GM21528 (cell line): Measurements from ENCODE around the gene THBS3.
A peak's percentile ranks its signal among the peaks of the same experiment; 100 is the strongest.
"Not testable (repeated sequence)": the region's sequence is repeated elsewhere in the genome, so short reads cannot be mapped to it uniquely, and the experiment has no call there.

Experiments
- ATAC-seq: cut with Tn5 transposase; IDR thresholded peaks from one replicate; pipeline ENCODE4 v1.9.1; 2021; ENCODE audit warnings: mild to moderate bottlenecking, moderate library complexity; ENCODE audit not compliant: unreplicated experiment, low FRiP score

Gene THBS3

GRCh38 chr1:155192346-155193274 is 15.1 kb downstream of the THBS3 start:
- ATAC-seq, result no peak

GRCh38 chr1:155191904-155192303 is 15.8 kb downstream of the THBS3 start:
- ATAC-seq, result no peak

- not testable (repeated sequence) for ATAC-seq
These were observed 17.8 kb downstream of the THBS3 start for GRCh38 chr1:155189926-155190325.

DNA sequence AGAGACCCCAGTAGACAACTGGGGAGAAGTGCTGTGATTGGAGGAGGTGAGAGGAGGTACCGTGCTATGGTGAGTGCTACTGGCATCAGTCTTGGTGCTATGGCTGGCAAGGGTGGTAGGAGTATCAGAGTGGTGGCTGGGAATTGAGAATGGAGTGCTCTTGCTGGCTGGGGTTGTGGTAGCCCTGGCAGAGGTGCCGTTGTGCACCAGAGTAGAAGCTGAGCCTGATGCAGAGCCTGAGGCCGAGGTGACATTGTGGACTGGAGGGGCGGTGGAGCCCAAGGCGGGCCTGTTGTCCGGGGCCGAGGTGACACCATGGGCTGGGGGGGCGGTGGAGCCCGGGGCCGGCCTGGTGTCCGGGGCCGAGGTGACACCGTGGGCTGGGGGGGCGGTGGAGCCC is 19.4 kb downstream of the THBS3 start:
- ATAC-seq, result no peak

GRCh38 chr1:155187456-155187891 is 20.2 kb downstream of the THBS3 start:
- ATAC-seq, result no peak

- ATAC-seq, result no peak
These were observed 20.8 kb downstream of the THBS3 start for GRCh38 chr1:155186794-155187455.

- no peak for ATAC-seq
These were observed 21.5 kb downstream of the THBS3 start for GRCh38 chr1:155186067-155186793.

DNA sequence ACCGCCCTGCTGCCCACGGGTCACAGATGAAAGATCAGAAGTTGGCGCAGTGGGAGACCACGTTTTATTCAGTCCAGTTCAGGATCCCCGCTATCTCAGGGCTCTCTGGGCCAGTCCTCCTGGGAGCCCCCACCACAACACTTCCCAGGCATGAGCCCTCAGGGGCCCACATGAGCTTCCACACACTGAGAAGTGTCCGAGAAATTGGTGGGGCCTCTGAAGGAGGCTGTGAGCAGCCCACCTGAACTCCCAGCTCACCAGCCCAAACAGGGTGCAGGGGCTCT is 22.0 kb downstream of the THBS3 start:
- ATAC-seq, result peak; percentile 25

GRCh38 chr1:155184835-155185782 is 22.6 kb downstream of the THBS3 start:
- ATAC-seq, result peak; percentile 80

- ATAC-seq, result no peak
These were observed 23.3 kb downstream of the THBS3 start for GRCh38 chr1:155184351-155184811.

GRCh38 chr1:155183775-155184221 is 23.9 kb downstream of the THBS3 start:
- ATAC-seq, result no peak

GRCh38 chr1:155182052-155182550 is 25.6 kb downstream of the THBS3 start:
- ATAC-seq, result no peak

GRCh38 chr1:155181371-155182051 is 26.2 kb downstream of the THBS3 start:
- ATAC-seq, result no peak

DNA sequence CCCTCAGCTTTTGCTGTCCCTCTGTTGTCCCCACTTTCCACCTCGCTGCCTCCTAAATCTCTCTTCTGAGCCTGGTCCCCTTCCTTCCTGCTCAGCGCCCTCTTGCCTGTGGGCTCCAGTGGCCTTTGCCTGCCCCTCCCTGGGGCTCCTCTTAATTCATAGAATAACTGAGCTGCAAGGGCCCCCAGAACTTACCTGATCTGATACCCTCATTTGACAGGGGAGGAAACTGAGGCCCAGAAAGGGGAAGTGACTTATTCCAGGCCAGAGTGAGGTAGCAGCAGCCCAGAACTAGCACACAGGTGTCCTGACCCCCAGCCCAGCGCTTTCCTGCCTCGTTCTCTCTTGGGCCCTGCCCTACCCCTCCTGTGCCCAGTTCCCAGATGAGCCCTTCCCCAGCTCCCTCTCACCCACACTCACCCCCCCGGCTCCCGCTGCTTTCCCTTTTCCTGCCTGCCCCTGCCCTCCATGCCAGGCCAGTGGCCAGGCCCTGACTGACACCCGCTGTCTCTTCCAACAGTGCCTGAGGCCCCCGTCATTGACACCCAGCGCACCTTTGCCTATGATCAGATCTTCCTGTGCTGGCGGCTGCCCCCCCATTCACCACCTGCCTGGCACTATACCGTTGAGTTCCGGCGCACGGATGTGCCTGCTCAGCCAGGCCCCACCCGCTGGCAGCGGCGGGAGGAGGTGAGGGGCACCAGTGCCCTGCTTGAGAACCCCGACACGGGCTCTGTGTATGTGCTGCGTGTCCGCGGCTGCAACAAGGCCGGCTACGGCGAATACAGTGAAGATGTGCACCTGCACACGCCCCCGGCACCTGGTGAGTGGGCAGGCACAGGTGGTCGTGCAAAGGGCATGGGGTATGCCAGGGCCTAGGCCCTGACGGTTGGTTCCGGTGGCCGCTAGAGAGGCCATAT is 28.3 kb downstream of the THBS3 start:
- no peak for ATAC-seq

GRCh38 chr1:155178441-155179111 is 29.1 kb downstream of the THBS3 start:
- no peak for ATAC-seq

DNA sequence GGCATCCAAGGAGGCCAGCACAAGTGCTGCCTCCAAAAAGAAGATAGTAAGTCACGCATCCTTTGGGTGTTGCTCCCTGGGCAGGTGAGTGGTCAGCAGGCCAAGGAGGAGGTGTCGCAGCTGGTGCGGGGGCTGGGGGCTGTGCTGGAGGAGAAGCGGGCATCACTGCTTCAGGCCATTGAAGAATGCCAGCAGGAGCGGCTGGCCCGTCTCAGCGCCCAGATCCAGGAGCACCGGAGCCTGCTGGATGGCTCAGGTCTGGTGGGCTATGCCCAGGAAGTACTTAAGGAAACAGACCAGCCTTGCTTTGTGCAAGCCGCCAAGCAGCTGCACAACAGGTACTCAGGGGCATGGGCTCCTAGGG is 29.8 kb downstream of the THBS3 start:
- ATAC-seq, result no peak

DNA sequence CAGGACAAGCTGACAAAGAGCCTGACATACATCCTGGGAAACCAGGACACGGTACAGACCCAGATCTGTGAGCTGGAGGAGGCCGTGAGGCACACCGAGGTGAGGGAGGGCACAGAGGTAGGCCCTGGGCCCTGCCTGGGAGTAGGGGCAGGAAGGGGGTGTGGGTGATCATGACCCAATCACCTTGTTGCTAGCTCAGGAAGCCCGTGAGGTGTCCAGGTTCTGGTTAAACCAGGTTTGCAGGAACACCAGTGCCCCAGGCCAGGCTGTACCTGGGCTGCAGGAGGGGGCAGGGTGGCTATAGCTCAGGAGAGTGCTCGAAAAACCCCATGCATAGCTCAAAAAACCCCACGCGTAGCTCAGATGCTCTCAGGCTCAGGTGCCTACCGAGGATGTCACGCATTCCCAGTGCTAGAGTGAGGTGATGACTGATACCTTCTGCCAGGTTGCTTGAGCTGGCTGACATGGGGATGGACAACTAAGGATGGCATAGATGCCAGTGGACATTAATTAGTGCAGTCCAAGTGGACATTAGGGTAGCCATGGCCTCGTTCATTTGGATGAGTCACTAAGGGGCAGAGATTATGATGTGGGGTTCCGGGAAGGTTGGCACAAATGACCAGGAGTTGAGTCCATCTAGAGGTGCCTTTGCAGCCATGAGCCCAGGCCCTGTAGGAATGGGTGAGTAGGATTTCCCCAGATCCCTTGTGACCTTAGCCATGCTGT is 30.3 kb downstream of the THBS3 start:
- no peak for ATAC-seq
